ENCODE measurements around the gene LCLAT1. TPM values are rescaled to one million over a fixed set of nuclear protein-coding genes. Genes with fewer than 3 reads are reported as not detected.

Gene LCLAT1
- total and polyA plus RNA-seq, 2 of the 4 experiments (the other 2 are of a cell fraction) = 7.5 to 11.5 TPM

DNA sequence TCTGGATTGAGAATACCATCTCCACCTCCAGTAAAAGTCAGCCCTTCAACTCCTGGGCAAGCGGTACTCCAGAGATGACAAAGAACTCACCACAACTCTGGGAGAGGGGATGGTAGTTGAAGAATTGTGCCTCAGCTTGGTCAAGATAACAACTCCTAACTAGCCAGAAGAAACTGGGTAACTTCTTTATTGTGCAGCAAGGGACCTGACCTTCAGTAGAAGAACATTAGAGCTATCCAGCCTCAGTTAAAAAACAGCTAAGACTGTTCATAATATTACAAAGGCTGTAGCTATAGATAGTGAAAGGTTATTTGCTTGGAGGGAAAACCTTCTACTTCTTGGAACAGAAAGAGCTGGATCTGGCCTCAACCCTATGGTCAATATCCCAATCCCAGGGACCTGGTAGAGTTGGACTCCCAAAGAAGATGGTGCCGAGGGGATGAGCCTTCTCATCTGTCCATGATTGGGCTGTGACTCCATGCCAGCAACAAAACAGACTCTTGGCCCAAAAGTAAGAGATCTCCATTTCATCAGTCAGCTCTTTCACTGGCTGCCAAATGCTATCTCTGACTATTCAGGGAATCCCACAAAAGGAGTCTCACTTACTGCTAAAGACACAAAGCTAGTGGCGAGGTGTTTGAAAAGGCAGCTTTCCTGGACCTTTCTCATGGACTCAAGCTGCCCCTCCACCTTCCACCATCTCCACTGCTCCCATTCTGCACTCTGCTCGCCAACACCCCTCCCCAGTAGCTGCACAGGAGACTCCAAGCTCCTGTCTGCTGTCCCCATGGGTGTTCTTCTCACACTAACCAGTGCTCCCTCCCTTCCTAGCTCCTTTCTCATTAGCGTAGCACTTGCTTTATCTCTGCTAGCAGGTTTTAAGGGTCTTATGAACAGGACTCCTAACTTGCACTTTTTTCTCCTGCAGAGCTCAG lies 214.4 kb downstream of the LCLAT1 start:
- ChIA-PET CTCF (interaction anchor here (0.6 kb wide), 1 partner anchor 151 kb away, joined by 3 read pairs; no protein-coding TSS in a partner anchor), POLR2A (ENCODE audit: unreplicated experiment) (no interaction called here)
- Histone ChIP-seq H2AFZ (replicated peaks; ENCODE audit: low read length, poor library complexity) (no peak overlapping the region), H3K14ac (replicated peaks; ENCODE audit: low read depth, low read length) (0 out of 2 replicates have a peak overlapping the region, but pooled peaks have one; percentile 59), H3K79me1 (ENCODE audit: low read depth in 1 of 2, low read length in 2 of 2) (peaks cover 0 to 16% of the 10 kb centered on the region in 2 experiments; a peak in 3 of 4 replicates), H3K9me3 (ENCODE audit: control insufficient read depth, insufficient read depth, low read length) (no peaks in the 10 kb centered on the region), H3K4me1 (ENCODE audit: control insufficient read depth, insufficient read depth, low read length) (peaks cover 26% of the 10 kb centered on the region), H4K20me1 (ENCODE audit: insufficient read depth, low read length) (no peaks in the 10 kb centered on the region), H3K36me3 (ENCODE audit: control insufficient read depth, insufficient read depth, low read length) (no peaks in the 10 kb centered on the region), H2BK120ac (ENCODE audit: low read depth, low read length) (peak overlapping the region; percentile 63), H3K18ac (ENCODE audit: low read depth, low read length) (peak overlapping the region; percentile 43), H3K9me1 (ENCODE audit: insufficient read depth, low read length) (peaks cover 23% of the 10 kb centered on the region), H3K27me3 (ENCODE audit: control insufficient read depth, insufficient read depth, low read length) (no peaks in the 10 kb centered on the region), H3K23ac (ENCODE audit: low read depth, low read length) (peak overlapping the region; percentile 71; the same call in 1 of the 2 replicates), H4K5ac (ENCODE audit: low read depth, low read length) (no peak overlapping the region; the same call in 1 of the 2 replicates), H2BK15ac (ENCODE audit: low read depth, low read length) (peak overlapping the region; percentile 61; the same call in 1 of the 3 replicates), H3K4ac (ENCODE audit: low read depth, low read length) (peak overlapping the region; percentile 43; the same call in 1 of the 2 replicates), H3K9ac (ENCODE audit: low read depth, low read length) (no peak overlapping the region), H3K4me3 (ENCODE audit: insufficient read depth, low read depth, low read length) (no peak overlapping the region), H3K56ac (ENCODE audit: extremely low read depth, insufficient read depth, low read length) (no peak overlapping the region), H4K91ac (ENCODE audit: insufficient read depth, low read depth, low read length) (no peak overlapping the region; the same call in 1 of the 2 replicates), H3K4me2 (ENCODE audit: low read depth, low read length) (no peak overlapping the region), H2AK9ac (replicated peaks; ENCODE audit: low read depth, low read length, poor library complexity) (no peak overlapping the region), H2BK5ac (ENCODE audit: low read depth, low read length, poor library complexity, severe bottlenecking) (no peak overlapping the region), H2BK20ac (ENCODE audit: low read depth, low read length) (peak overlapping the region; percentile 64; the same call in 1 of the 2 replicates), H2AK5ac (ENCODE audit: low read depth, low read length) (peak overlapping the region; percentile 51; the same call in 1 of the 2 replicates), H4K8ac (ENCODE audit: low read depth in 2 of 2, low read length in 2 of 2) (no peak overlapping the region), H3K27ac (ENCODE audit: insufficient read depth, low read length) (no peak overlapping the region)
- intact Hi-C loops (cut with micrococcal nuclease) (no loop called here), dilution Hi-C loops (cut with HindIII; ENCODE audit: low sequenced_read_pairs, unreplicated experiment) (no loop called here), in situ Hi-C loops (cut with MboI; ENCODE audit: low sequenced_read_pairs) (no loop called here)
- WGBS, 2 experiments (ENCODE audit: extremely low coverage in 2 of 2, insufficient read length in 1 of 2) = 92% methylated on average over 2 of the region's 5 CpGs; no CpG with 5 or more reads in 1 of the 2 experiments
- no TSS peak for BruUV-seq (replicated peaks)
- TF ChIP-seq RFX5 (IDR thresholded peaks at IDR 0.05; ENCODE audit: low read depth, low read length) (no peak), POLR2A (IDR thresholded peaks at IDR 0.05; ENCODE audit: low read depth, low read length) (peak; percentile 66), NFE2L2 (IDR thresholded peaks at IDR 0.05; ENCODE audit: low read depth, low read length) (no peak), MXI1 (IDR thresholded peaks at IDR 0.05; ENCODE audit: borderline replicate concordance, low read depth, low read length) (no peak), CEBPB (IDR thresholded peaks at IDR 0.05; ENCODE audit: low read depth, low read length) (no peak), BHLHE40 (IDR thresholded peaks at IDR 0.05; ENCODE audit: low read depth, low read length) (no peak)
- DNase-seq = peak; percentile 20
- no peak for ATAC-seq (ENCODE audit: low read depth)
